ENCODE data around the gene F2.

DNA sequence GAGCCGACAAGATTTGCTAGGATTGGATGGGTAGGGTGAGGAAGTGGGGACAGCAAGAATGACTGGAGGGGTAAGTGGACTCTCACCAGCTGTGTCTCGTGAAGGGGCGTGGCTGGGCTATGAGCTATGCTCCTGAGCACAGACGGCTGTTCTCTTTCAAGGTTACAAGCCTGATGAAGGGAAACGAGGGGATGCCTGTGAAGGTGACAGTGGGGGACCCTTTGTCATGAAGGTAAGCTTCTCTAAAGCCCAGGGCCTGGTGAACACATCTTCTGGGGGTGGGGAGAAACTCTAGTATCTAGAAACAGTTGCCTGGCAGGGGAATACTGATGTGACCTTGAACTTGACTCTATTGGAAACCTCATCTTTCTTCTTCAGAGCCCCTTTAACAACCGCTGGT is 19.9 kb downstream of the F2 start:
- TF ChIP-seq CTCF (IDR thresholded peaks at IDR 0.05; ENCODE audit: low read depth, low read length, missing input control), result no peak
- TF ChIP-seq, protein P1, sequence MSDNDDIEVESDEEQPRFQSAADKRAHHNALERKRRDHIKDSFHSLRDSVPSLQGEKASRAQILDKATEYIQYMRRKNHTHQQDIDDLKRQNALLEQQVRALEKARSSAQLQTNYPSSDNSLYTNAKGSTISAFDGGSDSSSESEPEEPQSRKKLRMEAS (IDR thresholded peaks at IDR 0.05), result no peak
- no peak for TF ChIP-seq SP1 (IDR thresholded peaks at IDR 0.05)
- no peak for TF ChIP-seq TAF1 (conservative IDR thresholded peaks at IDR 0.05)
- no peak for TF ChIP-seq ATF3 (IDR thresholded peaks at IDR 0.05)
- no peak for TF ChIP-seq YY1 (IDR thresholded peaks at IDR 0.05)
- TF ChIP-seq, protein P2, sequence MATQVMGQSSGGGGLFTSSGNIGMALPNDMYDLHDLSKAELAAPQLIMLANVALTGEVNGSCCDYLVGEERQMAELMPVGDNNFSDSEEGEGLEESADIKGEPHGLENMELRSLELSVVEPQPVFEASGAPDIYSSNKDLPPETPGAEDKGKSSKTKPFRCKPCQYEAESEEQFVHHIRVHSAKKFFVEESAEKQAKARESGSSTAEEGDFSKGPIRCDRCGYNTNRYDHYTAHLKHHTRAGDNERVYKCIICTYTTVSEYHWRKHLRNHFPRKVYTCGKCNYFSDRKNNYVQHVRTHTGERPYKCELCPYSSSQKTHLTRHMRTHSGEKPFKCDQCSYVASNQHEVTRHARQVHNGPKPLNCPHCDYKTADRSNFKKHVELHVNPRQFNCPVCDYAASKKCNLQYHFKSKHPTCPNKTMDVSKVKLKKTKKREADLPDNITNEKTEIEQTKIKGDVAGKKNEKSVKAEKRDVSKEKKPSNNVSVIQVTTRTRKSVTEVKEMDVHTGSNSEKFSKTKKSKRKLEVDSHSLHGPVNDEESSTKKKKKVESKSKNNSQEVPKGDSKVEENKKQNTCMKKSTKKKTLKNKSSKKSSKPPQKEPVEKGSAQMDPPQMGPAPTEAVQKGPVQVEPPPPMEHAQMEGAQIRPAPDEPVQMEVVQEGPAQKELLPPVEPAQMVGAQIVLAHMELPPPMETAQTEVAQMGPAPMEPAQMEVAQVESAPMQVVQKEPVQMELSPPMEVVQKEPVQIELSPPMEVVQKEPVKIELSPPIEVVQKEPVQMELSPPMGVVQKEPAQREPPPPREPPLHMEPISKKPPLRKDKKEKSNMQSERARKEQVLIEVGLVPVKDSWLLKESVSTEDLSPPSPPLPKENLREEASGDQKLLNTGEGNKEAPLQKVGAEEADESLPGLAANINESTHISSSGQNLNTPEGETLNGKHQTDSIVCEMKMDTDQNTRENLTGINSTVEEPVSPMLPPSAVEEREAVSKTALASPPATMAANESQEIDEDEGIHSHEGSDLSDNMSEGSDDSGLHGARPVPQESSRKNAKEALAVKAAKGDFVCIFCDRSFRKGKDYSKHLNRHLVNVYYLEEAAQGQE (IDR thresholded peaks at IDR 0.05), result no peak
- no peak for TF ChIP-seq JUND (IDR thresholded peaks at IDR 0.05)
- TF ChIP-seq FOXA1 (IDR thresholded peaks at IDR 0.05), result no peak
- TF ChIP-seq HNF4A (conservative IDR thresholded peaks at IDR 0.05), result no peak
- no peak for TF ChIP-seq EGR1 (IDR thresholded peaks at IDR 0.05; ENCODE audit: low read depth in 2 of 2)

Measured in liver (tissue), 3 donors.